Activated T-cell treated with anti-CD3 and anti-CD28 coated beads, Interleukin-2, amount 50 U/mL, for 24 hours (primary cell): ENCODE measurements around the gene EYA2.

Experiments used
- DNase-seq: peaks from one replicate; pipeline ENCODE4 v3.0.0-alpha.2; 2020
- H3K27ac Mint-ChIP-seq: 2 replicates; pipeline ENCODE4 v1.8.0; 2020; ENCODE audit warnings: mild to moderate bottlenecking, mixed read lengths
- H3K27me3 Mint-ChIP-seq: 2 replicates; pipeline ENCODE4 v1.8.0; 2020; ENCODE audit warnings: mixed read lengths
- H3K36me3 Mint-ChIP-seq: 2 replicates; pipeline ENCODE4 v1.8.0; 2020; ENCODE audit warnings: low read depth, mixed read lengths
- H3K4me1 Mint-ChIP-seq: 2 replicates; pipeline ENCODE4 v1.8.0; 2020; ENCODE audit warnings: low read depth, mixed read lengths
- H3K4me3 Mint-ChIP-seq: 2 replicates; pipeline ENCODE4 v1.8.0; 2020; ENCODE audit warnings: mild to moderate bottlenecking, moderate library complexity, mixed read lengths
- H3K9me3 Mint-ChIP-seq: 2 replicates; pipeline ENCODE4 v1.8.0; 2020; ENCODE audit warnings: mixed read lengths

EYA2 gene

DNA sequence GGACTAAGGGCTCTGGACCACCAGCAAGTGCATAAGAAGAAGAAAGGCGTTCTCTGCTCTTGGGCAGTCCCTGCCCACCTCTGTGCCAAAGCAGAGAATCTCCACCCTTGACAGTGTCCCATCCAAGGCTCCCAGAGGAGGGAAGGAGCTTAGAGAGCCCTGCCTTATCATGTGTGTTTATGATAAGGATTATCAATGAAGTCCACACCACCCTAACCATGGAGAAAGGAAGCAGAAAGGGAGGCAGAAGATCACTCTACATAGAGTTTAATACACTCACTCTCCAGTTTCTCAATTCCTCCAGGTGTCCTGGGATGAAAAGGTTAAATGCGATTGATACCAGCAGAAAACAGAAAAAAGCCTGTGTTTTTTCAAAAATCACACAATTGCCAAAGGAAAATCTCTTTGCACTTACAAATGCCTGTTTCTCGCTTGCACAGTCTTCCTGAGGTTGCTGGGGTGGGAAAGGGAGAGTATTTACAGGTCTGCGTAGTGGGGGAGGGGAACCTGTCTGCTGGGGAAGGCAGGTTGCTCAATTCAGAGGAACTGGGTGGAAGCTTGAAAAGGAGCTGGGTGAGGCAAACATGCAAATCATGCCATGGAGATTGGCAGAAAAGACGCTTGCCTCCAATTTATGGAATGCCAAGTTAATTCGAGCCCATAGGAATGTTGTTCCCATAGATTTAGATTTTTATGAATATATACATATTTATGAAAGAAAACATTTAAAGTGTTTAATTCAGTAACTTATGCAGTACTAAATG lies 104.0 kb downstream of the EYA2 start:
- Mint-ChIP-seq H3K27ac (no peak overlapping the region), H3K4me3 (no peak overlapping the region), H3K36me3 (no peaks in the 10 kb centered on the region), H3K4me1 (peaks cover 11% of the 10 kb centered on the region), H3K9me3 (no peaks in the 10 kb centered on the region), H3K27me3 (peaks cover 46% of the 10 kb centered on the region)
- DNase-seq, result no peak

GRCh38 chr20:46999801-47000465 lies 105.3 kb downstream of the EYA2 start:
- no peak for DNase-seq
- H3K27me3 Mint-ChIP-seq, result peaks cover 58% of the 10 kb centered on the region
- no peak overlapping the region for H3K4me3 Mint-ChIP-seq
- no peaks in the 10 kb centered on the region for H3K4me1 Mint-ChIP-seq
- H3K9me3 Mint-ChIP-seq, result peaks cover 7% of the 10 kb centered on the region
- H3K36me3 Mint-ChIP-seq, result no peaks in the 10 kb centered on the region
- H3K27ac Mint-ChIP-seq, result no peak overlapping the region

GRCh38 chr20:47003223-47003622 lies 108.6 kb downstream of the EYA2 start:
- Mint-ChIP-seq H3K27me3 (peaks cover 50% of the 10 kb centered on the region), H3K27ac (no peak overlapping the region), H3K4me3 (no peak overlapping the region), H3K4me1 (no peaks in the 10 kb centered on the region), H3K36me3 (no peaks in the 10 kb centered on the region), H3K9me3 (peaks cover 7% of the 10 kb centered on the region)
- DNase-seq, result no peak

DNA sequence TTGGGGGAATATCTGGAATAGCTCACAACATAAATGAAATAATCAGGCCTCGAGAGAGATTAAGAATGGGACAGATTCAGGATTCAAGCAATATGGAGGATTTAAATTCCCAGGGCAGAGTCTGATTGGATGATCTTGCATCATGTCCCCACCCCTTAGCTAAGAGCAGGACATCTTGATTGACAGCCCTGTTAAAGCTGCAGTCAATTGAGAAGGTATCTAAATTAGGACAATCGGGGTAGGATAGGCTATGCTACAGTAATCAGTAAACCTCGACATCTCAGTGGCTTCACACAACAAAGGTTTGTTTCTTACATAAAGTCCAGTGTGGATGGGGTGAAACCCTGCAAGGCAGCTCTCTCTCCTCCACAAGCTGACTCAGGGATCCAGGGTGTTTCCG lies 109.5 kb downstream of the EYA2 start:
- Mint-ChIP-seq H3K27ac (no peak overlapping the region), H3K36me3 (no peaks in the 10 kb centered on the region), H3K9me3 (peaks cover 7% of the 10 kb centered on the region), H3K27me3 (peaks cover 47% of the 10 kb centered on the region), H3K4me1 (no peaks in the 10 kb centered on the region), H3K4me3 (no peak overlapping the region)
- no peak for DNase-seq

DNA sequence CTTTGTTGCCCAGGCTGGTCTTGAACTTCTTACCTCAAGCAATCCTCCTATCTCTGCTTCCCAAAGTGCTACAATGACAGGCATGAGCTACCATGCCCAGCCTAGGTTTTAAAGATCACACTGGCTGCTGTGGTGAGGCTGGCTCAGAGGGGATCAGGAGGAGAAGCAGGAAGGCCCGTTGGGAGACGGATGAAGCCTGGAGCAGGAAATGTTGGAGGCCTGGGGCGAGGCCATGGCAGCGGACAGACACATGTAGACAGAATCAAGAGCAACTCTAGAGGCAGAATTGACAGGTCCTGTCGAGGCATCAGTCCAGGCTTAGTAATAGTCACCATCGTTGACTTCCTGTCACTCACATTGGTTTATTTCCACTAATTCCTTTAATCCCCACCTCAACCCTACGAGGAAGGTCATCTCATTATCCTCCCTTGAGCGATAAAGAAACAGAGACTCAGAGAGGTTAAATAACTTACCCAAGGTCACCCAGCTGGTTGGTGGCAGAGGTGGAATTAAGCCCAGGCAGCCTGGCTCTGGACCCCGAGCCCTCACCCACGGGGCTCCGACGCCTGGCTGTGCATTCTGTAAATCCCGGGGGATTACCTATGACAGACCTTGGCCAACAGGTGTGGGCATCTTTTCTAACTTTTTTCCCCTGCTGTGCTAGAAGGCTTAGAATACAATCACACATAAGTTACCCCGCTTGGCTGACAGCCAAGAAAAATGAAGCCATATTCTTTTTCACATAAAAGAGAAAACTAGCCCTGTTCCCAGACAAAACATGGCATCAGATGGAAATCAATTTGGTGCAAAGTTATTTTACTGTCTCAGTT lies 113.4 kb downstream of the EYA2 start:
- no peak for DNase-seq
- Mint-ChIP-seq H3K36me3 (no peaks in the 10 kb centered on the region), H3K9me3 (peaks cover 7% of the 10 kb centered on the region), H3K27me3 (peaks cover 43% of the 10 kb centered on the region), H3K27ac (no peak overlapping the region), H3K4me3 (no peak overlapping the region), H3K4me1 (no peaks in the 10 kb centered on the region)

- no peak for DNase-seq
- no peaks in the 10 kb centered on the region for H3K36me3 Mint-ChIP-seq
- peaks cover 6% of the 10 kb centered on the region for H3K9me3 Mint-ChIP-seq
- peaks cover 42% of the 10 kb centered on the region for H3K27me3 Mint-ChIP-seq
- H3K27ac Mint-ChIP-seq, result no peak overlapping the region
- H3K4me1 Mint-ChIP-seq, result no peaks in the 10 kb centered on the region
- H3K4me3 Mint-ChIP-seq, result no peak overlapping the region
These were observed 114.3 kb downstream of the EYA2 start for GRCh38 chr20:47008842-47009518.

DNA sequence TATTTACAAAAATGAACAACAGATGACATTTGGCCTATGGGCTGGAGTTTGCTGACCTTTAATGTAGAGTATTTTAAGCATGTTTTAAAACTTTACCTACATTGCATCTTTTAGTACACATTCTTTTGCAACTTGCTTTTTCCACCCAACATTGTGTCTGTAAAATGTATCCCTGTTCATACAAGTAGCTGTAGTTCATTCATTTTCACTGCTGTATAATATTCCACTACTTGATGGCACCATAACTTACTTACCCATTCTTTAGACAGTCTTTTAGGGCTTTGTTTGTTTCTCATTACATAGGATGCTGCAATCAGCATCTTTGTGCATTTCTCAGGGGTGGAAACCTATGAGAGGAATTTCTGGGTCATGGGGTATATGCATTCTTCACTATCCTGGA lies 115.1 kb downstream of the EYA2 start:
- Mint-ChIP-seq H3K27me3 (peaks cover 33% of the 10 kb centered on the region), H3K9me3 (no peaks in the 10 kb centered on the region), H3K4me1 (no peaks in the 10 kb centered on the region), H3K4me3 (no peak overlapping the region), H3K36me3 (no peaks in the 10 kb centered on the region), H3K27ac (no peak overlapping the region)
- DNase-seq, result no peak

DNA sequence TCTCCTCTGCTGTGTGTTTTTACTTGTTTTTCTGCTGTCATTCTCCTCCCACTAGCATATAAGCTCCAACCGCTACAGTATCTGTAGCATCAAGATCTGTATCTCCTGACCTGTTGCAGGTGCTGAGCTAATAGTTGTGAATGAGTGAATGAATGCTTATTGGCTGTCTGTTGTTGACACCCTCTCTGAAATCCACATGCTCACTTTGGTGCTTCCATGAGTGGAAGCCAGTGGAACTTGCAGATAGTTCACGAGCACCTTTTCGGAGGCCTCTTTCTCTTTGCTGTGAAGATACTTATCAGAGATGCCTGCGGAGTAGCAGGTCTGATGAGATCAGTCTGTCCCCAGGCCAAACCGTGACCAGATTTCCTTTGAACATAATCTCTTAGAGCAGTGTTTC lies 117.3 kb downstream of the EYA2 start:
- no peak overlapping the region for H3K4me3 Mint-ChIP-seq
- H3K4me1 Mint-ChIP-seq, result no peaks in the 10 kb centered on the region
- no peaks in the 10 kb centered on the region for H3K36me3 Mint-ChIP-seq
- no peak overlapping the region for H3K27ac Mint-ChIP-seq
- H3K9me3 Mint-ChIP-seq, result no peaks in the 10 kb centered on the region
- DNase-seq, result no peak
- H3K27me3 Mint-ChIP-seq, result peaks cover 36% of the 10 kb centered on the region

DNA sequence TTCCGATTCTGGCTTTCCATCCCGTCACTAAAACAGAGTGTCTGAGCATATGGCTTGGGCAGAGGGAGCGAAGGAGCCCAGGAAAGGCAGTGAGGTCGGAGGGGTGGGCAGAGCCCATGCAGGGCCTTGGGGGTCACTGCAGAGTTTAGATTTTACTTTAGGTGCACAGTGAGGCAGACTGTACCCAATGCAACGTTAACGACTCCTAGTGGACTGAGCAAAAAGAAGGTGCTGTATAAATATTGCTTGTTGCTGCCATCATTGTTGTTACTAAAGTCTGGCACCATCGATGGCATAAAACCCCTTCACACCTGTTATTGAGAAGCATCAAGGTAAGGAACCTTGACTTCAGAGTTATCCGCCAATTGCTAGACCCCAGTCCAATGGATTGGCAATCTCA lies 119.0 kb downstream of the EYA2 start:
- Mint-ChIP-seq H3K27me3 (peaks cover 30% of the 10 kb centered on the region), H3K27ac (no peak overlapping the region), H3K4me3 (no peak overlapping the region), H3K36me3 (no peaks in the 10 kb centered on the region), H3K9me3 (no peaks in the 10 kb centered on the region), H3K4me1 (no peaks in the 10 kb centered on the region)
- DNase-seq, result no peak

GRCh38 chr20:47016068-47016664 lies 121.5 kb downstream of the EYA2 start:
- no peak overlapping the region for H3K27ac Mint-ChIP-seq

DNA sequence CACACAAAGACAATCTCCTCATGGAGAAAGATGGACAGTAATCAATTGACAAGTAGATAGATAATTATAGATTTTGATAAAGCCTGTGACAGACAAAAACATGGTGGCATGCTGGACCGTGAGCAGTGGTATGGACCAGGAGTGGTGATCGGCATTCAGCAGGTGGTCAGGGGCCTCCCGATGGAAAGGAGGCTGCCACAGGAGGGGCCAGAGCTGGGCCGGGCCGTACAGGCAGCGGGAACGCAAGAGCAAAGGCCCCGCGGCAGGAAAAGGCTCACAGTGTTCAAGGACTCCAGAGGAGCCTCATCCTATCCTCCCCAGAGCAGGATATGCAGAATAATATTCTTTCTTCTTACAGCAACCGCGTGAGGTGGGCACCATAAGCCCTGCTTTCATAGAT lies 123.7 kb downstream of the EYA2 start:
- H3K4me3 Mint-ChIP-seq, result no peak overlapping the region
- no peak for DNase-seq
- no peaks in the 10 kb centered on the region for H3K9me3 Mint-ChIP-seq
- peaks cover 22% of the 10 kb centered on the region for H3K27me3 Mint-ChIP-seq
- no peaks in the 10 kb centered on the region for H3K36me3 Mint-ChIP-seq
- no peaks in the 10 kb centered on the region for H3K4me1 Mint-ChIP-seq
- no peak overlapping the region for H3K27ac Mint-ChIP-seq

More at GRCh38 chr20:47016068-47016664, 121.5 kb downstream of the EYA2 start:
- no peaks in the 10 kb centered on the region for H3K4me1 Mint-ChIP-seq
- H3K4me3 Mint-ChIP-seq, result no peak overlapping the region
- H3K27me3 Mint-ChIP-seq, result peaks cover 34% of the 10 kb centered on the region
- H3K36me3 Mint-ChIP-seq, result no peaks in the 10 kb centered on the region
- no peak for DNase-seq
- no peaks in the 10 kb centered on the region for H3K9me3 Mint-ChIP-seq

GRCh38 chr20:47019121-47019824 lies 124.6 kb downstream of the EYA2 start:
- no peaks in the 10 kb centered on the region for H3K9me3 Mint-ChIP-seq
- no peak overlapping the region for H3K27ac Mint-ChIP-seq
- H3K27me3 Mint-ChIP-seq, result peaks cover 23% of the 10 kb centered on the region
- no peaks in the 10 kb centered on the region for H3K36me3 Mint-ChIP-seq
- H3K4me3 Mint-ChIP-seq, result no peak overlapping the region
- DNase-seq, result no peak
- H3K4me1 Mint-ChIP-seq, result no peaks in the 10 kb centered on the region

DNA sequence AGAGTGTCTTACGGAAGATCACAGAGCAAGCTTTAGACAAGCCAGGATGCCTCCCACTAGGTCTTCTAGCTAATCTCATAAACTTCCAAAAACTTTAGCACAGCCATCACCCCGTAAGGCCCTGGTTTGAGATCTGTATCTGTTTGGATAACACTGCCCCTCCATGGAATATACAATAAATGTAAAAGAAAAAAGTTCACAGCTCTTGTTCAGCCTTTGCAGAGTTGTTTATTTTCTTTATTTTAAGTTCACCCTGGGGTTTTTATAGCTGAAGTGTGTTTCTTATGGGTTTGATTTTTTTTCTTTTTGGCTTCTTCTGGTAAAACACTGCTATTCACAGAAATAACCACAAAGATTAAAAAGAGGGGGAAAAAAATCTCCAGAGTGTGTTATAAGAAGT lies 125.6 kb downstream of the EYA2 start:
- H3K4me3 Mint-ChIP-seq, result no peak overlapping the region

GRCh38 chr20:47021850-47022249 lies 127.2 kb downstream of the EYA2 start:
- Mint-ChIP-seq H3K9me3 (no peaks in the 10 kb centered on the region), H3K27ac (no peak overlapping the region), H3K4me3 (no peak overlapping the region), H3K4me1 (no peaks in the 10 kb centered on the region), H3K27me3 (peaks cover 32% of the 10 kb centered on the region), H3K36me3 (no peaks in the 10 kb centered on the region)
- DNase-seq, result no peak

More for the DNA sequence above, 125.6 kb downstream of the EYA2 start:
- no peak for DNase-seq
- no peaks in the 10 kb centered on the region for H3K36me3 Mint-ChIP-seq
- no peak overlapping the region for H3K27ac Mint-ChIP-seq
- H3K9me3 Mint-ChIP-seq, result no peaks in the 10 kb centered on the region
- H3K4me1 Mint-ChIP-seq, result no peaks in the 10 kb centered on the region
- H3K27me3 Mint-ChIP-seq, result peaks cover 32% of the 10 kb centered on the region
